ENCODE data around the gene TOP2A.

DNA sequence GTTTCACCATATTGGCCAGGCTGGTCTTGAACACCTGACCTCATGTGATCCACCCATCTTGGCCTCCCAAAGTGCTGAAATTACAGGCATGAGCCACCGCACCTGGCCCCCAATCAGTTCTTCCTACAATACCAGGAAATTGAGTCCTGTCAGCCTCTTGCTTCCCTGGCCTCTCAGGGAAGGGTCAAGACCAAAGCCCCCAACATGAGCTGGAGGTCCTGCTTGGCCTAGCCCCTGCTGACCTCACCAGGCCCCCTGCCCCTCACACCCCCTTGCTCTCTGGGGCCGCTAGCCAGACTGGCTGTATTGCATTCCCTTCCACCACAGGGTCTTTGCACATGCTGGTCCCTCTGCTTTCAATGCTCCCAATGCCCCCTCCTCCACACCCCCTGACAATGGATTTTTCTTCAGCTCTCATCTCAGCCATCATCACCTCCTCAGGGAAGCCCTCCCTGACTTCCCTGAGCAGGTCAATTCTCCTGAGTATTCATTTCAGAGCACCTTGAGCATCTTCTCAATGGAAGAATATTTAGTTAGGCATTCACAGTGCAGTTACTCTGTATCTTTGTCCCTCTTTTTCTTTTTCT lies 49.7 kb upstream of the TOP2A start:
- TF ChIP-seq, protein P1, sequence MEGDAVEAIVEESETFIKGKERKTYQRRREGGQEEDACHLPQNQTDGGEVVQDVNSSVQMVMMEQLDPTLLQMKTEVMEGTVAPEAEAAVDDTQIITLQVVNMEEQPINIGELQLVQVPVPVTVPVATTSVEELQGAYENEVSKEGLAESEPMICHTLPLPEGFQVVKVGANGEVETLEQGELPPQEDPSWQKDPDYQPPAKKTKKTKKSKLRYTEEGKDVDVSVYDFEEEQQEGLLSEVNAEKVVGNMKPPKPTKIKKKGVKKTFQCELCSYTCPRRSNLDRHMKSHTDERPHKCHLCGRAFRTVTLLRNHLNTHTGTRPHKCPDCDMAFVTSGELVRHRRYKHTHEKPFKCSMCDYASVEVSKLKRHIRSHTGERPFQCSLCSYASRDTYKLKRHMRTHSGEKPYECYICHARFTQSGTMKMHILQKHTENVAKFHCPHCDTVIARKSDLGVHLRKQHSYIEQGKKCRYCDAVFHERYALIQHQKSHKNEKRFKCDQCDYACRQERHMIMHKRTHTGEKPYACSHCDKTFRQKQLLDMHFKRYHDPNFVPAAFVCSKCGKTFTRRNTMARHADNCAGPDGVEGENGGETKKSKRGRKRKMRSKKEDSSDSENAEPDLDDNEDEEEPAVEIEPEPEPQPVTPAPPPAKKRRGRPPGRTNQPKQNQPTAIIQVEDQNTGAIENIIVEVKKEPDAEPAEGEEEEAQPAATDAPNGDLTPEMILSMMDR (IDR thresholded peaks at IDR 0.05) = no peak
- TF ChIP-seq POLR2A (IDR thresholded peaks at IDR 0.05) = no peak
